HFFc6 (cell line): ENCODE results near the gene FURIN. TPM values are rescaled to one million over a fixed set of nuclear protein-coding genes. Genes with fewer than 3 reads are reported as not detected.

Experiments
- DNase-seq: peaks from one replicate; pipeline ENCODE4 v3.0.0-alpha.2; 2018
- H3K27ac Mint-ChIP-seq: 2 replicates; pipeline ENCODE4 v1.8.0; 2020; ENCODE audit warnings: mild to moderate bottlenecking, mixed read lengths
- H3K27me3 Mint-ChIP-seq: 2 replicates; pipeline ENCODE4 v1.8.0; 2021; ENCODE audit warnings: mild to moderate bottlenecking, moderate library complexity, mixed read lengths; ENCODE audit not compliant: insufficient read depth
- H3K36me3 Mint-ChIP-seq: 2 replicates; pipeline ENCODE4 v1.8.0; 2021; ENCODE audit warnings: low read depth, mixed read lengths
- H3K4me1 Mint-ChIP-seq: 2 replicates; pipeline ENCODE4 v1.8.0; 2020; ENCODE audit warnings: low read depth, mixed read lengths
- H3K4me3 Mint-ChIP-seq: 2 replicates; pipeline ENCODE4 v1.8.0; 2020; ENCODE audit warnings: mild to moderate bottlenecking, moderate library complexity, mixed read lengths
- H3K9me3 Mint-ChIP-seq: 2 replicates; pipeline ENCODE4 v1.8.0; 2020; ENCODE audit warnings: mild to moderate bottlenecking, mixed read lengths
- total RNA-seq, 6 experiments: library from RNA; stranded (reverse); fragmentation: NEBNext Ultra II Directional; extraction: Animal tissue kit (Norgen Biotek cat#: 25700); gene quantifications; 2 replicates in 1 of 6; 3 replicates in 5 of 6; pipeline ENCODE4 v1.2.3, GENCODE V29; 2021
- TF ChIP-seq, protein P1 (sequence below): fragments of 200-600 bp; sonication (generic); IDR thresholded peaks from 2 replicates; pipeline ENCODE4 v1.5.0; 2021; ENCODE audit warnings: antibody characterized with exemption, mild to moderate bottlenecking

Gene FURIN
- total RNA-seq, 6 experiments from 2014 or later = 68.9 to 79.4 (median 74.6) TPM

GRCh38 chr15:90878660-90879059 lies 10.3 kb downstream of the FURIN start:
- Mint-ChIP-seq H3K4me1 (no peaks in the 10 kb centered on the region), H3K4me3 (no peak overlapping the region)
- DNase-seq = no peak

GRCh38 chr15:90879730-90880366 lies 11.5 kb downstream of the FURIN start:
- no peaks in the 10 kb centered on the region for H3K4me1 Mint-ChIP-seq

More at GRCh38 chr15:90878660-90879059, 10.3 kb downstream of the FURIN start:
- TF ChIP-seq, protein P1, sequence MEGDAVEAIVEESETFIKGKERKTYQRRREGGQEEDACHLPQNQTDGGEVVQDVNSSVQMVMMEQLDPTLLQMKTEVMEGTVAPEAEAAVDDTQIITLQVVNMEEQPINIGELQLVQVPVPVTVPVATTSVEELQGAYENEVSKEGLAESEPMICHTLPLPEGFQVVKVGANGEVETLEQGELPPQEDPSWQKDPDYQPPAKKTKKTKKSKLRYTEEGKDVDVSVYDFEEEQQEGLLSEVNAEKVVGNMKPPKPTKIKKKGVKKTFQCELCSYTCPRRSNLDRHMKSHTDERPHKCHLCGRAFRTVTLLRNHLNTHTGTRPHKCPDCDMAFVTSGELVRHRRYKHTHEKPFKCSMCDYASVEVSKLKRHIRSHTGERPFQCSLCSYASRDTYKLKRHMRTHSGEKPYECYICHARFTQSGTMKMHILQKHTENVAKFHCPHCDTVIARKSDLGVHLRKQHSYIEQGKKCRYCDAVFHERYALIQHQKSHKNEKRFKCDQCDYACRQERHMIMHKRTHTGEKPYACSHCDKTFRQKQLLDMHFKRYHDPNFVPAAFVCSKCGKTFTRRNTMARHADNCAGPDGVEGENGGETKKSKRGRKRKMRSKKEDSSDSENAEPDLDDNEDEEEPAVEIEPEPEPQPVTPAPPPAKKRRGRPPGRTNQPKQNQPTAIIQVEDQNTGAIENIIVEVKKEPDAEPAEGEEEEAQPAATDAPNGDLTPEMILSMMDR = no peak
- Mint-ChIP-seq H3K27me3 (no peaks in the 10 kb centered on the region; the same call in 1 of the 2 replicates), H3K27ac (no peak overlapping the region), H3K36me3 (no peaks in the 10 kb centered on the region), H3K9me3 (no peaks in the 10 kb centered on the region)

GRCh38 chr15:90880381-90881145 lies 12.2 kb downstream of the FURIN start:
- Mint-ChIP-seq H3K4me3 (no peak overlapping the region), H3K36me3 (no peaks in the 10 kb centered on the region), H3K27ac (no peak overlapping the region), H3K9me3 (no peaks in the 10 kb centered on the region), H3K4me1 (peaks cover under 1% of the 10 kb centered on the region; the same call in 1 of the 2 replicates), H3K27me3 (no peaks in the 10 kb centered on the region; the same call in none of the 2 replicates)
- DNase-seq = no peak
- TF ChIP-seq, protein P1 = no peak

More at GRCh38 chr15:90879730-90880366, 11.5 kb downstream of the FURIN start:
- H3K9me3 Mint-ChIP-seq = no peaks in the 10 kb centered on the region
- TF ChIP-seq, protein P1 = no peak
- H3K27ac Mint-ChIP-seq = no peak overlapping the region
- no peaks in the 10 kb centered on the region for H3K36me3 Mint-ChIP-seq
- DNase-seq = no peak
- H3K27me3 Mint-ChIP-seq = no peaks in the 10 kb centered on the region; the same call in none of the 2 replicates
- H3K4me3 Mint-ChIP-seq = no peak overlapping the region

DNA sequence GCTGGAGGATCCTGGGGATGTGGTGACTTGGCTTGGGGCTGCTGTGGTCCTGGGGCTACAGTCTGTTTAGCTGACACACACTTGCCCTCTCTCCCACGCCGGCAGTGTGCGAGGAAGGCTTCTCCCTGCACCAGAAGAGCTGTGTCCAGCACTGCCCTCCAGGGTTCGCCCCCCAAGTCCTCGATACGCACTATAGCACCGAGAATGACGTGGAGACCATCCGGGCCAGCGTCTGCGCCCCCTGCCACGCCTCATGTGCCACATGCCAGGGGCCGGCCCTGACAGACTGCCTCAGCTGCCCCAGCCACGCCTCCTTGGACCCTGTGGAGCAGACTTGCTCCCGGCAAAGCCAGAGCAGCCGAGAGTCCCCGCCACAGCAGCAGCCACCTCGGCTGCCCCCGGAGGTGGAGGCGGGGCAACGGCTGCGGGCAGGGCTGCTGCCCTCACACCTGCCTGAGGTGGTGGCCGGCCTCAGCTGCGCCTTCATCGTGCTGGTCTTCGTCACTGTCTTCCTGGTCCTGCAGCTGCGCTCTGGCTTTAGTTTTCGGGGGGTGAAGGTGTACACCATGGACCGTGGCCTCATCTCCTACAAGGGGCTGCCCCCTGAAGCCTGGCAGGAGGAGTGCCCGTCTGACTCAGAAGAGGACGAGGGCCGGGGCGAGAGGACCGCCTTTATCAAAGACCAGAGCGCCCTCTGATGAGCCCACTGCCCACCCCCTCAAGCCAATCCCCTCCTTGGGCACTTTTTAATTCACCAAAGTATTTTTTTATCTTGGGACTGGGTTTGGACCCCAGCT lies 13.0 kb downstream of the FURIN start:
- TF ChIP-seq, protein P1 = no peak
- Mint-ChIP-seq H3K36me3 (no peaks in the 10 kb centered on the region), H3K4me1 (peaks cover 9% of the 10 kb centered on the region; the same call in 1 of the 2 replicates), H3K27ac (no peak overlapping the region), H3K9me3 (no peaks in the 10 kb centered on the region), H3K4me3 (no peak overlapping the region), H3K27me3 (no peaks in the 10 kb centered on the region; the same call in none of the 2 replicates)
- no peak for DNase-seq

DNA sequence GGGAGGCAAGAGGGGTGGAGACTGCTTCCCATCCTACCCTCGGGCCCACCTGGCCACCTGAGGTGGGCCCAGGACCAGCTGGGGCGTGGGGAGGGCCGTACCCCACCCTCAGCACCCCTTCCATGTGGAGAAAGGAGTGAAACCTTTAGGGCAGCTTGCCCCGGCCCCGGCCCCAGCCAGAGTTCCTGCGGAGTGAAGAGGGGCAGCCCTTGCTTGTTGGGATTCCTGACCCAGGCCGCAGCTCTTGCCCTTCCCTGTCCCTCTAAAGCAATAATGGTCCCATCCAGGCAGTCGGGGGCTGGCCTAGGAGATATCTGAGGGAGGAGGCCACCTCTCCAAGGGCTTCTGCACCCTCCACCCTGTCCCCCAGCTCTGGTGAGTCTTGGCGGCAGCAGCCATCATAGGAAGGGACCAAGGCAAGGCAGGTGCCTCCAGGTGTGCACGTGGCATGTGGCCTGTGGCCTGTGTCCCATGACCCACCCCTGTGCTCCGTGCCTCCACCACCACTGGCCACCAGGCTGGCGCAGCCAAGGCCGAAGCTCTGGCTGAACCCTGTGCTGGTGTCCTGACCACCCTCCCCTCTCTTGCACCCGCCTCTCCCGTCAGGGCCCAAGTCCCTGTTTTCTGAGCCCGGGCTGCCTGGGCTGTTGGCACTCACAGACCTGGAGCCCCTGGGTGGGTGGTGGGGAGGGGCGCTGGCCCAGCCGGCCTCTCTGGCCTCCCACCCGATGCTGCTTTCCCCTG lies 13.8 kb downstream of the FURIN start:
- Mint-ChIP-seq H3K36me3 (no peaks in the 10 kb centered on the region), H3K9me3 (no peaks in the 10 kb centered on the region), H3K4me1 (peaks cover 10% of the 10 kb centered on the region; the same call in 1 of the 2 replicates), H3K27me3 (no peaks in the 10 kb centered on the region; the same call in none of the 2 replicates), H3K27ac (no peak overlapping the region), H3K4me3 (no peak overlapping the region)
- DNase-seq = no peak
- TF ChIP-seq, protein P1 = no peak
